Measurements from ENCODE around the gene OBSCN.
A peak's percentile ranks its signal among the peaks of the same experiment; 100 is the strongest.

OBSCN gene, protein sequence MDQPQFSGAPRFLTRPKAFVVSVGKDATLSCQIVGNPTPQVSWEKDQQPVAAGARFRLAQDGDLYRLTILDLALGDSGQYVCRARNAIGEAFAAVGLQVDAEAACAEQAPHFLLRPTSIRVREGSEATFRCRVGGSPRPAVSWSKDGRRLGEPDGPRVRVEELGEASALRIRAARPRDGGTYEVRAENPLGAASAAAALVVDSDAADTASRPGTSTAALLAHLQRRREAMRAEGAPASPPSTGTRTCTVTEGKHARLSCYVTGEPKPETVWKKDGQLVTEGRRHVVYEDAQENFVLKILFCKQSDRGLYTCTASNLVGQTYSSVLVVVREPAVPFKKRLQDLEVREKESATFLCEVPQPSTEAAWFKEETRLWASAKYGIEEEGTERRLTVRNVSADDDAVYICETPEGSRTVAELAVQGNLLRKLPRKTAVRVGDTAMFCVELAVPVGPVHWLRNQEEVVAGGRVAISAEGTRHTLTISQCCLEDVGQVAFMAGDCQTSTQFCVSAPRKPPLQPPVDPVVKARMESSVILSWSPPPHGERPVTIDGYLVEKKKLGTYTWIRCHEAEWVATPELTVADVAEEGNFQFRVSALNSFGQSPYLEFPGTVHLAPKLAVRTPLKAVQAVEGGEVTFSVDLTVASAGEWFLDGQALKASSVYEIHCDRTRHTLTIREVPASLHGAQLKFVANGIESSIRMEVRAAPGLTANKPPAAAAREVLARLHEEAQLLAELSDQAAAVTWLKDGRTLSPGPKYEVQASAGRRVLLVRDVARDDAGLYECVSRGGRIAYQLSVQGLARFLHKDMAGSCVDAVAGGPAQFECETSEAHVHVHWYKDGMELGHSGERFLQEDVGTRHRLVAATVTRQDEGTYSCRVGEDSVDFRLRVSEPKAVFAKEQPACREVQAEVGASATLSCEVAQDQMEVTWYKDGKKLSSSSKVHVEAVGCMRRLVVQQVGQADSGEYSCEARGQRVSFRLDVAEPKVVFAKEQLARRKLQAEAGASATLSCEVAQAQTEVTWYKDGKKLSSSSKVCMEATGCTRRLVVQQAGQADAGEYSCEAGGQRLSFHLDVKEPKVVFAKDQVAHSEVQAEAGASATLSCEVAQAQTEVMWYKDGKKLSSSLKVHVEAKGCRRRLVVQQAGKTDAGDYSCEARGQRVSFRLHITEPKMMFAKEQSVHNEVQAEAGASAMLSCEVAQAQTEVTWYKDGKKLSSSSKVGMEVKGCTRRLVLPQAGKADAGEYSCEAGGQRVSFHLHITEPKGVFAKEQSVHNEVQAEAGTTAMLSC (N-terminal part only)

DNA sequence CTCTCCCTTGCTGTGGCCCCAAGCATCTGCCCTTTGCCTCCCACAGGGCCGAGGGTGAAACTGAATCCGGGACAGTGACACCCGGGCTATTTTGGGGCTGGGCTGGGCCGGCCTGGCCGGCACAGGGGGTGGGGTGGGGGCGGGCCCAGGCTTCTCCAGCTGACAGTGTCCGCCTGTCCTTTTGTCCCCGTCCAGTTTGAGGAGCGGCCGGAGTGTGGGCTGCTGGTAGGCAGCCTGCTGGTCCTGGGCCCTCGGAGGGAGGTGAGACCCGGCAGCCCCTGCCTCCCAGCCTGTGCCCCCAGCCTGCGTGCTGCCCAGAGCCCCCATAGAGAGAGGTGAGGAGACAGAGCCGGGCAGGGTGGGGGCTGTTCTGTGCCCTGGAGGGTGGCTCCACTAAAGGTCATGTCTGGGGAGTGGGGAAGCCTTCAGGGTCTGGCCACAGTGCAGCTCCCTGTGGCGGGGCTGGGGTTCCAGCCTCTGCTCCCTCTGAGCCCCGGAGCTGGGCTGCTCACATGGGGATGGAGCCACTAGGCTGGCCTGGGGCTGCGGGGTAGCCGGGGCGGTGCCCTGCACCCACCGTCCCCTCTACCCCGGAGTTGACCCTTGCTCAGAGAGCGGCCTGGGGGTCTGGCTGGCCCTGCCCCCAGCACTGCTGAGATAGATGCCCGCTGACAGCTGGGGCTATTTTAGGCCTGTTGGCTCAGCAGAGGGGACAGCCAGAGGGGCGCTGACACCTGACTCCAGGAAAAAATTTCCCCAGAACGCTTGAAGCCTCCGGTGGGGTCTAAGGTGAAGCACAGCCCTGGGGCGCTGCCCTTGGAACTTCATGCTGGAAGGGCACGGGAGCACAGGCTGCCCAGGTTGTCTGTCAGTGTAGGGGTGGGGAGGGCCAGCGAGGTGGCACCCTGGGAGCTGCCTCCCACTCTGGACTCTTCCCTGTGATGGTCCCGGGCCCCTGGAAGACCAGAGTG lies at the start of gene OBSCN:
OBSCN (plus strand) TSS at position 194 of the 971 bp plus-strand sequence. CDS start 3,740 bp downstream, outside the sequence.
- Mint-ChIP-seq H3K36me3 (no peaks in the 10 kb centered on the region), H3K27me3 (peaks cover 9% of the 10 kb centered on the region), H3K27ac (no peak within 1 kb of the TSS), H3K9me3 (no peaks in the 10 kb centered on the region), H3K4me1 (no peaks in the 10 kb centered on the region), H3K4me3 (no peak within 1 kb of the TSS)

DNA sequence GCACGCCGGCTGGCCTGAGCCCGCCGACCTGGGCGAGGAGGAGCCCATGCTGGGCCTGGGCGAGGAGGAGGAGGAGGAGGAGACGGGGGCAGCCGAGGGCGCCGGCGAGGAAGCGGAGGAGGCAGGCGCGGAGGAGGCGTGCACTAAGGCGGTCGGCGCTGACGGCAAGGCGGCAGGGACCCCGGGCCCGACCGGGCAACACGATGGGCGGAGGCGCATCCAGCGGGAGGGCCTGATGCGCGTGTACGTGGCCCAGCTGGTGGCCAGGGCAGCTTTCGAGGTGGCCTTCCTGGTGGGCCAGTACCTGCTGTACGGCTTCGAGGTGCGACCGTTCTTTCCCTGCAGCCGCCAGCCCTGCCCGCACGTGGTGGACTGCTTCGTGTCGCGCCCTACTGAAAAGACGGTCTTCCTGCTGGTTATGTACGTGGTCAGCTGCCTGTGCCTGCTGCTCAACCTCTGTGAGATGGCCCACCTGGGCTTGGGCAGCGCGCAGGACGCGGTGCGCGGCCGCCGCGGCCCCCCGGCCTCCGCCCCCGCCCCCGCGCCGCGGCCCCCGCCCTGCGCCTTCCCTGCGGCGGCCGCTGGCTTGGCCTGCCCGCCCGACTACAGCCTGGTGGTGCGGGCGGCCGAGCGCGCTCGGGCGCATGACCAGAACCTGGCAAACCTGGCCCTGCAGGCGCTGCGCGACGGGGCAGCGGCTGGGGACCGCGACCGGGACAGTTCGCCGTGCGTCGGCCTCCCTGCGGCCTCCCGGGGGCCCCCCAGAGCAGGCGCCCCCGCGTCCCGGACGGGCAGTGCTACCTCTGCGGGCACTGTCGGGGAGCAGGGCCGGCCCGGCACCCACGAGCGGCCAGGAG lies 49.5 kb upstream of the OBSCN start:
- peaks cover 23% of the 10 kb centered on the region for H3K4me1 Mint-ChIP-seq
- H3K36me3 Mint-ChIP-seq, result no peaks in the 10 kb centered on the region
- no peaks in the 10 kb centered on the region for H3K27me3 Mint-ChIP-seq
- H3K27ac Mint-ChIP-seq, result no peak overlapping the region
- H3K4me3 Mint-ChIP-seq, result no peak overlapping the region
- no peaks in the 10 kb centered on the region for H3K9me3 Mint-ChIP-seq

DNA sequence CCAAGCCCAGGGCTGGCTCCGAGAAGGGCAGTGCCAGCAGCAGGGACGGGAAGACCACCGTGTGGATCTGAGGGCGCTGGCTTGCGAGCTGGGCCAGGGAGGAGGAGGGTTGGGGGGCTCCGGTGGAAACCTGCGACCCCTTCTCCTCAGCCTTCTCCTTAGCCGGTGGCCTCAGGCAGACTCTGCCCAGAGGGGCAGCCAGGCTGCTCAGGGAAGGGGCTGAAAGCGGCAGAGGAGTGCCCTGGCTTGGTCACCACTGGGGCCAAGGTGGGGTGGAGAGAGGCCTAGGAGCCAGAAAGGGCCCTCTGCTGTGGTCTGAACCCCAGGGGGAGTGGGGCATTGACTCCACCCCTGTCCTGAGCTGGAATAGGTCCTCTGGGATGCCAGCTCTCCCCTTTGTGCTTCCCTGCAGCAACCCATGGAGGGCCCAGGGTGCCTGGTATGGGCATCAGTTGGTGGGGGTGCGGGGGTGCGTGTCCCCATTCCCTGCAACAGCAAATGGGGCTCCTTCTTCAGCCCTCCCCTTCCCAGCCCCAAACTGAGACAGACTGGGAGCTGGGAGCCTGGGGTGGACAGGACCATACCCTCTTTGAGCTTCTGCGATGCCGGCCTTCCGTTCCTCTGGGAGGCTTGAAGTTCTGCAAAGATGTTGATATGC lies 48.7 kb upstream of the OBSCN start:
- Mint-ChIP-seq H3K27me3 (no peaks in the 10 kb centered on the region), H3K4me3 (no peak overlapping the region), H3K36me3 (no peaks in the 10 kb centered on the region), H3K27ac (no peak overlapping the region), H3K9me3 (no peaks in the 10 kb centered on the region), H3K4me1 (peaks cover 28% of the 10 kb centered on the region)

DNA sequence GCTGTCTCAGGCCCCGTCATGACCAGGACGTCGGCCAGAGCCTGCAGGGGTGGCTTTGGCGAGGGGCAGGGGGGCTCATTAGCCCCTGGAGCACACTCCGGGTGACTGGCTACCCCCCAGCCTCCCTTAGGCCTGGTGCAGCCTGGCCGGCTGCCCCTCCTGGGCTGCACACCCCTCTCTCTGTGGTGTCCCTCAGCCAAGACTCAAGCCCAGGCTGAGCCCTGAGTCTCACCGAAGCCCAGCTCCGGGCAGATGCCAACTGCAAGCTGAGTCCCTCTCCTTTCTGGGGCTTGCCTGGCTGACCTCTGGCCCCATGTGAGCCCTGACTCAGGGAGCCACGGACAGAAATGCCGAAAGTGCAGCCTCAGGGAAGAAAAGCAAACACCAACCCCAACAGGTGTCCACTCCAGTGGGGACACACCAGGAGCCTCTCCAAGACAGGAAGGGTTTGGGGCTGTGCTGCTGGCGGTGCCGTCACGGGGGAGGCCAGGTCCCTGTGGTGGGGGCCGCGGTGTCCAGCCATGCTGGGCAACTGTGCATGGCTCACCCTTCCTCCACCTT lies 47.6 kb upstream of the OBSCN start:
- no peak overlapping the region for H3K4me3 Mint-ChIP-seq
- H3K27me3 Mint-ChIP-seq, result no peaks in the 10 kb centered on the region
- H3K27ac Mint-ChIP-seq, result no peak overlapping the region
- H3K9me3 Mint-ChIP-seq, result no peaks in the 10 kb centered on the region
- no peaks in the 10 kb centered on the region for H3K36me3 Mint-ChIP-seq
- peaks cover 27% of the 10 kb centered on the region for H3K4me1 Mint-ChIP-seq

DNA sequence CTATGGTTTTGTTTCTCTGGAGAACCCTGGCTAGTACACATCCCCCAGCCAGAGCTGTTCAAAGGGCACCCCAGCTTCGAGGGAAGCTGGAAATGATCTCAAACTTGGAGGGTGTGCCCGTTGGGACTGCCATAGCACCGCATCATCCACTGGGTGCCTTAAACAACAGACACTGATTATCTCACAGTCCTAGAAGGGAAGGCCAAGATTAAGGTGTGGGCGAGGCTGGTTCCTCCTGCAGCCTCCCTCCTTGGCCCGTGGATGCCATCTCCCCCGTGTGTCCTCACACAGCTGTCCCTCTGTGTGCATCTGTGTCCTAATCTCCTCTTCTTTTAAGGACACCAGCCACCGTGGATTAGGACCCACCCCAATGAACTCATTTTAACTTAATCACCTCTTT lies 46.5 kb upstream of the OBSCN start:
- Mint-ChIP-seq H3K36me3 (no peaks in the 10 kb centered on the region), H3K27ac (peak overlapping the region; percentile 82), H3K27me3 (no peaks in the 10 kb centered on the region), H3K9me3 (no peaks in the 10 kb centered on the region), H3K4me1 (peaks cover 27% of the 10 kb centered on the region), H3K4me3 (no peak overlapping the region)

DNA sequence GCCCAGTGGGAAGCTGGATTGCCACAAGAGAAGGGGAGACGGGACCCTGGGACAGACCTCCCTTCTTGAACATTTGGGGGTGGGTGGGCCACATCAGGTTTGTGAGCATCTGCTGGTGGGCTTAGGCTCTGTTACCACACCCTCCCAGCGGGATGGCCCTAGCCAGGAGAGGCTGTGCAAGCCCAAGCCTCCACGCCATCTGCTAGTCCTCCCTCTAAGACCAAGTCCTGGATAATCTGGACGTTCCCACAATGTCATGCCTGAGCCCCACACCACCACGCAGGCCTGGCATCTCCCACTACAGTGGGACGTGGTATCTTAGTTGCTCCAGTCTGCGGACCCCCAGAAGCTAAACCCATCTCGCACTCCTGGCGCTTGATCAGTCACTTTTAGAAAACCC lies 46.0 kb upstream of the OBSCN start:
- Mint-ChIP-seq H3K27ac (peak overlapping the region; percentile 82), H3K4me3 (peak overlapping the region; percentile 3), H3K36me3 (no peaks in the 10 kb centered on the region), H3K4me1 (peaks cover 31% of the 10 kb centered on the region), H3K27me3 (no peaks in the 10 kb centered on the region), H3K9me3 (no peaks in the 10 kb centered on the region)

DNA sequence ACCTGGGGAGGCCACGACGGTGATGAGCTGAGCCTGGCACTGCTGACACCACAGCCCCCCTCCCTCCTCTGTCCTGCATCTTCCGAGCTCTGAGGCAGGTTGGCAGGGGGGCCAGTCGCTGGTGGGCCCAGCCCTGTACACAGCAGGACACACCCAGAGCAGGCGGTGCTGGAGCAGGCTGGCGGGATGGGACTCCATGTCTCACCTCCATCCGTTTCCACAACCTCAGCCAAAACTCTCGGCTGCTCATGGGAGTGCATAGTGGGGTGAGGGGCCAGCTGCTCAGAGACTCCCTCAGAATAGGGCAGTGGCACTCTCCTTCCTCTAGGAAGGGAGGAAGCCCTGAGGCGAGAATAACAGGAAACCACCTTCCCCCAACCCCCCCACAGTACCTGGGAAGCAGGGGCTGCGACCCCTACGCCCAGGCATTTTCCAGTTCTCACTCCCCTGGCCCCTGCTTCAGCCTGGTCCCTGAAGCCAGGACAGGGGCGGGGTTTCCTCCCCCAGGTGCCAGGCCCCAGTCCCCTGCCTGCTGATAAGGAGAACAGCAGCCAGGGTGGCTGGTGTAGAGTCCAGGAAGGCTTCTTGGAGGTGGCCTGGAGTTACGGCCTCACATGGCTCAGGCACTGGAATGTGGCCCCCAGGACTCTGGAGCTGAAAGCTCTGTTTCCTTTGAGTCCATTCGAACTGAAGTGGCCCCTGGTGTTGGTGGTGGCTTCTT lies 45.4 kb upstream of the OBSCN start:
- Mint-ChIP-seq H3K9me3 (no peaks in the 10 kb centered on the region), H3K36me3 (no peaks in the 10 kb centered on the region), H3K27me3 (no peaks in the 10 kb centered on the region), H3K4me1 (peaks cover 34% of the 10 kb centered on the region), H3K4me3 (no peak overlapping the region), H3K27ac (no peak overlapping the region)

DNA sequence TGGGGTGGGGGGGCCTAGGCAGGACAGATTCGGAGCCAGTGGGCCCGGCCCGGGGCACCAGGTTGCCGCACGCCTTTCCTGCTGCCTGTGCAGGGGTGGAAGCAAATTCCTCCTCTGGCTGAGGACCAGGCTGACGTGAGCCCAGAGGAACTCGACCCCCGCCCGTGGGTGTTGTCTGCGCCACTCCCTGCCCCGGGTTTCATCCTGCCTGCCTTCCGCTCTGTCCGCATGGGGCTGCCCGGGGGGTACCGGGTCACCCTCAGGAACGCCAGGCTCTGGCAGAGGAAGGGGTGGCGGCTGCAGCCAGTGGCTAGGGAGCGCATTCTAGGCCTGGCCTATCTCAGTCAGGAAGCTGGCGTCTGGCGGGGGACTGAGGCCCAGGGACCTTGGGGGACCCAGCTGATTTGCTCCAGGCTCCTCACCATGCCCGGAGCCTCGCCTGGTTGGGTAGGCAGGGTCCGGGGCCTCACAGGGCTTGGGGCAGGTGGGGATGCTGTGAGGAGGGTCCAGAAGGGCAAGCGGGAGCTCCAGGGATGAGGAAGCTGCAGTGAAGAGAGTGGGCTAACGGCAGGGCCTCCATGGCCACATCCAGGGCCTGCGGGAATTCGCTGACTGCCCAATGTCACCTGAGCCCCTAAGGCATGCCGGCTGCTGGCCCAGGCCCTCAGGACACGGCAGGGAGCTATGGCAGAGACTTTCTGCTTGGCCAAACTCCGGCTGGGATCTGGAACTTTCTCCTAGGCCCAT lies 44.7 kb upstream of the OBSCN start:
- no peak overlapping the region for H3K4me3 Mint-ChIP-seq
- no peaks in the 10 kb centered on the region for H3K9me3 Mint-ChIP-seq
- H3K27ac Mint-ChIP-seq, result no peak overlapping the region
- peaks cover 40% of the 10 kb centered on the region for H3K4me1 Mint-ChIP-seq
- no peaks in the 10 kb centered on the region for H3K27me3 Mint-ChIP-seq
- peaks cover 1% of the 10 kb centered on the region for H3K36me3 Mint-ChIP-seq

DNA sequence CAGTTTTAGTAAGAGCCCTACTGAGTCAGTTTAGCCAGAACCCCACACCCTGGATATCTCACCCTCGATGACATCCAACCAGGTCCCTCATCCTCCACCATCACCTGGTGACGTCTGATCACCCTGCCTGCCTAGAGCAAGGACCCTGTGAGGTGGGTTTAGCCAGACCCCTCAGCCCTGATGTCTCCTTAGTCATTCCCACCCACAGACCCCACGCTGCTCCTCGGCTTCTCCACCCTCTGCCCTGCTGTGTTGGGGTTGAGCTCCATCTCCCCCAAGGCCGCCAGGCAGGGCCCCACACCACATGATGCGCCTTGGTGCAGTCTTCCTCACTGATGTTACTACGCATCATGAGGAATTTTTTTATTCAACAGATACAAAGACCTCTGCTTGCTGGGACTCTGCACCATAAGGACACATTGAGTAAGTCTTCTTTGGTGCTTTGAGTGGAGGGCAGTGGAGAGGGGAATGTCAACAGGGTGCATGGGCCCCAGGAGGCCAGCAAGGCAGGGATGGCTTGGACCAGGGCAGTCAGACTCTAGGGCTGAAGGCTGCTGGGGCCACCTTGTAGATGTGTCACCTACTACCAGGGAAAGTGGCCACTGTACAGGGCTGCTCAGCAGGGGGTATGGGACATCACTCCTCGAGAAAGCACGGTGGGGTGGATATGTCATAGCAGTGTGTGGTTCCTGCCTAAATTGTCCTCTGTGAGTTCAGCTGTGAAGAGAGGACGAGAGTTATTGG lies 43.9 kb upstream of the OBSCN start:
- H3K4me3 Mint-ChIP-seq, result peak overlapping the region; percentile 92
- peaks cover 40% of the 10 kb centered on the region for H3K4me1 Mint-ChIP-seq
- no peaks in the 10 kb centered on the region for H3K27me3 Mint-ChIP-seq
- no peaks in the 10 kb centered on the region for H3K9me3 Mint-ChIP-seq
- H3K27ac Mint-ChIP-seq, result peak overlapping the region; percentile 90
- peaks cover 1% of the 10 kb centered on the region for H3K36me3 Mint-ChIP-seq

DNA sequence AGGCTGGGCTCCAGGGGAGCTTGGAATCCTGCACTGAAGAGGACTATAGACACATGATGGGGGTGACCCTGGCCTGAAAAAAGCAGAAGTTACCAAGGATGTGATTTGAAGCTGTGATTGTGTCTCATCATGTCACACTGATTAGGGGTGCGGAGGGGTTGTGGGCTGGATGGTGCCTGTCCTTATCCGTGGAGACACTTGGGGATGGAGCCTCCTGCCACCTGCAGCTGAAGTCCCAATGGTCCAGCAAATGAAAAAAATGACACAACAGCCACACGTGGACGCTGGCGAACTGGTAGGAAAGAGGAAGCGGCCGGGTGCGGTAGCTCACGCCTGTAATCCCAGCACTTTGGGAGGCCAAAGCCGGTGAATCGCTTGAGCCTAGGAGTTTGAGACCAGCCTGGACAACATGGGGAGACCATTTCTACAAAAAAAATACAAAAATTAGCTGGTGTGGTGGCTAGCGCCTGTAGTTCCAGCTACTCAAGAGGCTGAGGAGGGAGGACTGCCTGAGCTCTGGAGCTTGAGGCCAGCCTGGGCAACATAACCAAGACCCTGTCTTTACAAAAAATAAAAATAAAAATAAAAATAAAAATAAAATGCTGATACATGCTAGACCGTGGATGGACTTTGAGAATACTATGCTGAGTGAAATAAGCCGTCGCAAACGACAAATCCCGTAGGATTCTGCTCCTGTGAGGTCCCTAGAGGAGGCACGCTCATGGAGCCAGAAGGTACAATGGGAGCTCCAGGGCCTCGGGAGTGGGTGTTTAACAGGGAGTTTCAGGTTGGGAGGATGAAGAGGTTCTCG lies 43.1 kb upstream of the OBSCN start:
- Mint-ChIP-seq H3K4me1 (peaks cover 44% of the 10 kb centered on the region), H3K27me3 (no peaks in the 10 kb centered on the region), H3K27ac (peak overlapping the region; percentile 96), H3K4me3 (peak overlapping the region; percentile 92), H3K36me3 (peaks cover 1% of the 10 kb centered on the region), H3K9me3 (no peaks in the 10 kb centered on the region)
